HCEC 1CT (cell line): ENCODE measurements around the gene PALLD.
A peak's percentile ranks its signal among the peaks of the same experiment; 100 is the strongest.
"Not testable (repeated sequence)": the region's sequence is repeated elsewhere in the genome, so short reads cannot be mapped to it uniquely, and the experiment has no call there.

Source experiments
- DNase-seq: peaks from one replicate; pipeline ENCODE4 v3.0.0-alpha.2; 2017

Gene PALLD

GRCh38 chr4:168711197-168712140, 214.6 kb downstream of the PALLD start:
- DNase-seq: peak; percentile 56

DNA sequence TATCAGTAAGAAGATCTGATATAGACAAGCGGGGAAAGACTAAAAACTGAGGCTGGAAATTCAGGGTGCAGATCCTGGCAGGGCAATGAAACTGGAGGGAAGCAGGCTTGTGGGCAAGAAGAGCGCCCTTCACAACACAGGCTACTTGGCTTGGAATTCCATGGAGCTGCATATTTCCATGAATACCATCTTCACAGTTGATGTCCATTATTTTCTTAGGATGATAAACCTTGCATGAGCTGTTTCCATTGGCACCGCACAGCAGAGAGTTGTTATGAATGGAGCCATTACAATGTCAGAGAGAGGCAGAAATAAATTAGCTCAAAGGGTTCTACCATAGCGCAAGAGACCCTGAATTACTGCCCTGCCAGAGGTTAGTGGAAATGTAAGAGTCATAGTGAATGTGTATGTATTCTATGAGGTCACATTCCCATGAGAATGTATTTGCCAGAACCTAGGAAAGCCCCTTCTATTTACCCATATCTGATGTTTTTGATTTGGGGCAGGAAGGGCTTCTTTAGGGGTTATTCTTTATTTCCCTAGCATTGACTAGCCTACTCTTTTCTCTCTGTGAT, 215.6 kb downstream of the PALLD start:
- no peak for DNase-seq

GRCh38 chr4:168713253-168713652, 216.4 kb downstream of the PALLD start:
- DNase-seq: no peak

GRCh38 chr4:168715896-168716295, 219.0 kb downstream of the PALLD start:
- no peak for DNase-seq

DNA sequence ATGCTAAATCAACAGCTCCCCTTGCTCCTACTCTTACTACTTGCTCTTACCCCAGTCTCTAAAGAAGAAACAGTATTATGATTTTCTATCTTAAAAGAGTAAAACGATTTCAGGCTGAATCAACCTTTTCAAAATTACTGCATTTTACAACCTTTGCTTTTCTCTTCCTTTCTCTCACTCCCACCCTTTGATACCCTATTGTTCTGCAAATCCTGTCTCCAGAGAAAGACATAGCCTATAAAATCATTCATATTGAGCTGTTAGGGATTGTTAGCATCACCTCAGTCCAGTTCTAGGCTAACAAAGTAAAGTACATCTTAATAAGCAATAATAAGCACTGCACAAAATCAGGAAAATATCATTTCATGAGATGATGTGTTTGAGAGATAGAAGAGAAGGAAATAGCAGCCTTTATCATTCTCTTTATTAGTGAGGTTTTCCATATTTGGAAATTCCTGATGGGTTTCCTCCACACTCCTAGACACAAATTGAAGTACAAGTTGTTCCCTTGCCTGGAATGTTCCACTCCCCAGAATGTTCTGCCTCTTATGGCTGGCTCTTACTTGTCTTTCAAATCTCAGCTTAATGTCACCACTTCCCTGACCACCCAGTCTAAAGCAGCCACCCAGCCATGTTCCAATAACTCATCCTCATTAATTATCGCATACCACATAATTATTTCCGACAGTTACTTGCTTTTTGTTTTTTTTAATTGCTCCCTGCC, 219.7 kb downstream of the PALLD start:
- no peak for DNase-seq

- peak; percentile 11 for DNase-seq
Measured at GRCh38 chr4:168717847-168718246, 221.0 kb downstream of the PALLD start.

DNA sequence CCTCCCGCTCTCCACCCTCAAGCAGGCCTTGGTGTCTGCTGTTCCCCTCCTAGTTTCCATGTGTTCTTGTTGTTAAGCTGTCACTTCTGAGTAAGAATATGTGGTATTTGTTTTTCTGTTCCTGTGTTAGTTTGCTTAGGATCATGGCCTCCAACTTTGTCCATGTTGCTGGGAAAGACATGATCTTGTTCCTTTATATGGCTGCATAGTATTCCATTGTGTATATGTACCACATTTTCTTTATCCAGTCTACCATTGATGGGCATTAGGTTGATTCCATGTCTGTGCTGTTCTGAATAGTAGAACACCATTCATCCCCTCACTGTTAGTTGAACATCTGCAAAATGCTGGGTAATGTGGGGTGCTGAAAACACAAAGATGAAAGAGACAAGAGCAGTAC, 222.9 kb downstream of the PALLD start:
- DNase-seq: no peak

- no peak for DNase-seq
Measured at GRCh38 chr4:168720396-168720900, 223.6 kb downstream of the PALLD start.

DNA sequence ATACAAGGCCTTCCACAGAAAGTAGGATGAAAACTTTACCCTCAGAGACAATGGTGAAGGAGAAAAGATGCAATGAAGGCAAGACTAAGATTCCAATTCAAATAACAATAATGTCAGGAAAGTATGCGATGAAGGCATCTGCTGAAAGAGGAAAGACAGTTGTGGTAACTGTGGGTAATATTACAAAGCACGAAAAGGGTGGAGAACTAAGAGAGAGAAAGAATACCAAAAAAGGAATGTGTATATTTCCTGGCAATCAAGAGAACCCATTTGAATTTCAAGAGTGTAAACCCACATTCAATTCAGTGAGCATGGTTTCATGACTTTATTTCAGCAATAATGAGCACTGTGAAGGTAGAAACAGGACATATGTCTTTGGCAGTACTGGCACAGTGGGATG, 225.5 kb downstream of the PALLD start:
- DNase-seq: peak; percentile 46

DNA sequence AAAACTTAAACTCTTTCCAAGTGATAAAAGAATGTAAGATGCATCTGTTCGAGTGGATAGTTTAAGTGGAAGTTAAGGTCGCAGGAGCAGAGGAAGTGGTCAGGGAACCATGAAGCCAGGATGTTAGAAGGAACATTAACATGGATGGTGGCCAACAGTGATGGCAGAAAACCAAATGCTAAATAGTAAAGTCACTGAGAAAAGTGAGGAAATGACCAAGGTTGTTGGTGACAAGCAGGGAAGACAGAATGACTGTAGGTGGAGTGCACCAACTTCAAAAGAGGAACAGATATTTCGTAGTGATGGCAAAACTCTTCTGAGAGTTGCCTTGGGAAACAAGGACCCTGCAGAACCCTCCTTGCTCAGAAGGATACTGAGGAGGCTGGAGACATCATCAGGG, 226.2 kb downstream of the PALLD start:
- DNase-seq: peak; percentile 61

DNA sequence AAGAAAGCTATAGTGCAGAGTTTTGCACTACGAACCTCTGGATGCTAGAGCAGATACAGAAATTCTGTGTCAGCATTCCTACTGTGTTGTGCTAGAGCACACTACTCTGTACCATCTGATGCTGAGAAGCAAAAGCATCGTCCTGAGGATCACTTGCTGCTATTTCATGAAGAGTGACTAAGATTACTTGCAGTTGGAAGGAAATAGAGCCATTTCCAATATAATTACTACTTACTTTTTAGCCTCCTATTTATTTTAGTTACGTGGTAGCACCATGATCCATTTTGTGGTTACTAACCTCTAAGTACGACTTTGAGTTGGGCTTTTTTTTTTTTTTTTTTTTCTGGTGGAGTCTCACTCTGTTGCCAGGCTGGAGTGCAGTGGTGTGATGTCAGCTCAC, 226.7 kb downstream of the PALLD start:
- no peak for DNase-seq

GRCh38 chr4:168724243-168724642, 227.4 kb downstream of the PALLD start:
- DNase-seq: no peak

DNA sequence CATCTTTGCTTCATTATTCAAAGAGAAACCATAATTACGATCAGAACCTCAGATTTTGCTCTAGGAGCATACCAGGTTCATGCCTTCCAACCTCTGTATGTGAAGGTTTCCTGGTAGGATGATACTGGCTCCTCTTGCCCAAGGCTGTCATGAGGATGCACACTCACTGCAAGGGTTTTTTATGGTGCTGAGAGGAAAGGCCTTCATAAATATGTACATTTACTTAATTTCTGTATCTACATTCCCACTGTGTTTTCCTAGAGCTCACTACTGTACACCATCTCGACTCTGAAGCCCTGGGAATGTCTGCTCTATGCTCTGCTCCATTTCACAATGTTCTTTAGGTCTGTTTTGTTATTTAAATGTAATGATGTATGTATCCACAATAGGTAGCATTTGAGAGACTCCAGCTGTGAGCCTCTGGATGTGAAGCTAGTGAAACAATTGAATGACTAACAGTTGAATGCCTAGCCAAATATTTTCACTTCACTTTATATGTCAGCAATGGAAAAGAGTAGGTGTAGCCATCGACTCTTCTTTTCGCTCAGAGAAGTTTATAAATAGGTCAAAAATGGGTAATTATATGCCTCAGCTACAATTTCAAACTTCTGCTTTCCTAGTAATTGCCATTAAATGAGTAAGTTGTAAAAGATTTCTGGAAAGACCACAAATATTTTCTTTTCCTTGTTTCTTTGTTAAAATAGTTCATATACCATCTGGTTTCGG, 228.0 kb downstream of the PALLD start:
- DNase-seq: peak; percentile 23

DNA sequence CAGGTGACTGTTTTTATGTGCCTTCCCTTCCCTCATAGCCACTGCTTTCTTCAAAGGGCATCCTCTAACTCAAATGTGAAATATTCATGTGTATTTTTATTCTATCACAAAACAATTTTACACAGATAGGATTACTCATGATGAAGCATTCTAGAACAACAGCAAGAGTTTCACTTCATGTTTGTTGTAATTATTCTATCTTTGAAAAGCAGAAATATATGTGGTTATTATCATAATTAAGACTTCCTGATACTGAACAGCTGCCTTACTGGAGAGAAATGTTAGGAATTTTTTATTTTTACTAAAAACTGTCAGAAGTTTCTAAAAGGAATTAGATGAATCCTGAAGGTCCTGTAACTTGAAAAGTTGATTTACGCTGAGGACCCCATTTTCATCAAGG, 229.1 kb downstream of the PALLD start:
- DNase-seq: no peak

DNA sequence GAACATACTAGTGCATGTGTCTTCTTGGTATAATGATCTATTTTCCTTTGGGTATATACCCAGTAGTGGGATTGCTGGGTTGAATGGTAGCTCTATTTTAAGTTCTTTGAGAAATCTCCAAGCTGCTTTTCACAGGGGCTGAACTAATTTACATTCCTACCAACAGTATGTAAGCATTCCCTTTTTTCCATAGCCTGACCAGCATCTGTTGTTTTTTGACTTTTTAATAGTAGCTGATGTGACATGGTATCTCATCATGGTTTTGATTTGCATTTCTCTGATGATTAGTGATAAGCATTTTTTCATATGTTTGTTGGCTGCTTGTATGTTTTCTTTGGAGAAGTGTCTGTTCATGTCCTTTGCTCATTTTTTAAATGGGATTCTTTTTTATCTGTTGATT, 230.3 kb downstream of the PALLD start:
- DNase-seq: not testable (repeated sequence)

DNA sequence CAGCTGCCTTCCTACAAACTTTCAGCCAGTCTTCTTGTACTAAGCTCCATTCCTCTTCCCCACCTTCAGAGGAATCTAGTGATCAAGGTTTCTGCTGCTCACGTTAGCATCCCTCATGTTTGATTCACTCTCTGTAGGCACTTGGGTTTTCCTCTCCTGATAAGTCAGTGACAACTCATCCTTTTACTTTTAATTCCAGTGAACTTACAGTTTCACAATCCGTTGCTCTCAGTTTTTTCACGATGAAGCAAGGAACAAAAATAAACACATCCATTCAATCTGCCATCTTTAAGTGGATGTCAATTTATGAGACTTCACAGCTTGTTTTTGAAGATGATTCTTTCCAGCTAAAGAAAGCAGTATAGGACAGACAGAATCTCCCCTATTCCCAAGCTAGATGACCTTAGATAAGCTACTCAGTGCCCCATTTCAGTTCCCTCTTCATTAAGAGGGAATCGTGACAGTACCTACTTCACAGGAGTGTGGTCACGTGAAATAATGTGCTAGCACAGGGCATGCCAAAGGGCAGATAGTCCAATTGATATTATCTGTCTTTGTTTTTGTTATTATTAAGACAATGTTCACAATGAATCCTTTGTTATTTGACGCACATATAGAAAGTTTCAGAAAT, 234.3 kb downstream of the PALLD start:
- DNase-seq: peak; percentile 67

- no peak for DNase-seq
Measured at GRCh38 chr4:168731706-168732414, 235.0 kb downstream of the PALLD start.

DNA sequence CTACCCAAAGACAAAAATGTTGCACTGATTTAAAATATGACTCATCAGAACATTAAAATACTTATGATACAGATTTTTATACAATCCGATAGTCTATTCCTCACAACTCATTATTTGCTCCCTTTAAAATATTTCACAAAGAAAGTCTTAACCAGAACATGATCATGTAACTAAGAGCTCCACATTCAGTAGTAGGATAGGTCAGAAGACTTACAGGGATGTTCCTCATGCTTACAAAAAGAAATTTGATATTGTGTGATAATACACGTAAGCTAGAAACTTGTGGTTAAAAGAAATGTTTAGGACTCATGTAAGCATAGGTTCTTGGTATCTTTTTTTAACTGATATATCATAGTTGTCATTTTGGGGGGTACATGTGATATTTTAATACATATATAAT, 235.9 kb downstream of the PALLD start:
- DNase-seq: no peak

DNA sequence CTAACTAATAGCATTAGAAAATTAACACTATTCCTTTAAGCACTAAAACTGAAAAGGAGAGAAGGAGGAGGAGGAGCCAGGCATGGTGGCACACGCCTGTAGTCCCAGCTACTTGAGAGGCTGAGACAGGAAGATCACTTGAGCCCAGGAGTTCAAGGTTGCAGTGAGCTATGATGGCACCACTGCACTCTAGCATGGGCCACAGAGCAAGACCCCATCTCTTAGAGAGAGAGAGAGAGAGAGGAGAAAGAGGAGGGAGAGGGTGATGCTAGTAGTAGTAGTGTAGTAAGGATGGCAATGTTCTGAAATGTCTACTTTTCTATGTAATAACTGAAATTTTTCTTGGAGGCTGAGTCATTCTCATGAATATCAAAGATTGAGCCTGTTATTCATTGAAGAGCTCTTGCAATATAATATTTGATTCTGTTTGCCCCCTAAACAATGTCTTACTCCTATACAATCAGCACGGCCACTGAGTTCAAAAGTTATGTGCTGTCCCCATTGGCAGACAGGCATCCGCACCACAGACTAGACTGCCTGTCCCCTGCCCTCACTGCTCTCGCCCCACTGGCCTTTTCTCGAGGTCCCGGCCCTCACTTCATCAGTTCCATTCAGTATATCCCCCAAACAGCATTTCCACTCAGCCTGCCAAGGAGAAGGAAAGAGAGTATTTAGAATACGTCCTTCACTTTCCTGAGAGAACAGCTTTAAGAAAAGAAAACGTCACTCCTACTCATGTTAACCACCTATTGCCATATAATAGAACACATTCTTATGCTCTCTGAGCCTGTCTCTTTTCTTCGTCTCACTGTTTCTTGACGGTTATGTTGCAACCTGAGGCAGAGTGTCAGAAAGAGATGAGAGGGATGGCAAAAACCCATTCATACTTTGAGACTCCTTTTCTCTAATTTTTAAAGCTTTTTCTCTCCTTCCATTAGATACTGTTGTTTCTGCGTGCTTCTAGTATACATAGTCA, 238.1 kb downstream of the PALLD start:
- DNase-seq: no peak

DNA sequence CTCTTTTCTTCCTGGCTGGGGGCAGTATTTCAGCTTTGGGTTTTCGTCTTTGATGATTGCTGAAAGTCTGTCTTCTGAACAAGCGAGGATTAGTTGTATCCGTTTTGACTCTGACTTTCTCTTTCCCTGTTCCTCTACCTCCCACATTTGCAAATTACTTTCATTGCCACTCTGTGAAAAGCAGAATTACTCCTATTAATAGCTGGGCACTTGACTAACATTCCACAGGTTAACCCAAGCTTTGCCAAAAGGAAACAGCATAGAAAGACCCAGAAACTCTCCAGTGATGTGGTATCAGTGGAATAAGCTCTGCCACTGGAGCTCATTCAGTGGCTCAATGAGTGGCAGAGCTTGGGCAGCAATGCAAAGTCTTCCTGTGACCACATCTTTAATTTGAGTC, 238.9 kb downstream of the PALLD start:
- no peak for DNase-seq
